BLaER1 treated with 17β-estradiol and CSF1 and Interleukin-3, amounts not matched to agents 10 nM and 100 nM (cell line): Measurements from ENCODE around the gene ING5.
A peak's percentile ranks its signal among the peaks of the same experiment; 100 is the strongest.

Experiments
- H3K27ac ChIP-seq, 11 experiments: shearing (Covaris generic); formaldehyde crosslinking; 2 replicates each; pipeline ENCODE4 v1.8.1; 2022
- H3K27me3 ChIP-seq, 11 experiments: shearing (Covaris generic); formaldehyde crosslinking; 2 replicates each; pipeline ENCODE4 v1.8.1; 2022
- H3K36me3 ChIP-seq, 11 experiments: shearing (Covaris generic); formaldehyde crosslinking; 2 replicates each; pipeline ENCODE4 v1.8.1; 2022
- H3K4me1 ChIP-seq, 10 experiments: shearing (Covaris generic); formaldehyde crosslinking; 2 replicates each; pipeline ENCODE4 v1.8.1; 2022
- H3K4me2 ChIP-seq, 11 experiments: shearing (Covaris generic); formaldehyde crosslinking; 2 replicates each; pipeline ENCODE4 v1.8.1; 2022
- H3K4me3 ChIP-seq, 10 experiments: shearing (Covaris generic); formaldehyde crosslinking; 2 replicates each; pipeline ENCODE4 v1.8.1; 2022
- H3K9ac ChIP-seq, 11 experiments: shearing (Covaris generic); formaldehyde crosslinking; 2 replicates each; pipeline ENCODE4 v1.8.1; 2022
- H3K9me3 ChIP-seq, 11 experiments: shearing (Covaris generic); formaldehyde crosslinking; replicated peaks in 1 of 11; 2 replicates each; pipeline ENCODE4 v1.8.1; 2022
- H4K20me1 ChIP-seq, 11 experiments: shearing (Covaris generic); formaldehyde crosslinking; 2 replicates each; pipeline ENCODE4 v1.8.1; 2022
- Cebpa-rat ChIP-seq, 11 experiments: shearing (Covaris generic); IDR thresholded peaks; 2 replicates each; pipeline ENCODE4 v1.8.1; 2022

The ING5 gene

GRCh38 chr2:241719093-241719492, 17.3 kb downstream of the ING5 start:
- peaks cover 22 to 43% (median 35%) of the 10 kb centered on the region in 10 experiments for H3K4me1 ChIP-seq
- H3K27ac ChIP-seq: peak overlapping the region in 9 of 11 experiments; percentile 9 to 80 (median 64); a peak in 15 of 22 replicates
- H3K27me3 ChIP-seq: no peaks in the 10 kb centered on the region
- peaks cover 0 to 27% (median 9%) of the 10 kb centered on the region in 11 experiments; a peak in 11 of 22 replicates for H4K20me1 ChIP-seq
- H3K36me3 ChIP-seq: peaks cover 68 to 89% (median 82%) of the 10 kb centered on the region in 11 experiments
- H3K9me3 ChIP-seq: peaks cover 19 to 33% (median 26%) of the 10 kb centered on the region in 11 experiments
- H3K9ac ChIP-seq: peak overlapping the region; percentile 28 to 72 (median 55); a peak in 19 of 22 replicates
- H3K4me3 ChIP-seq: peak overlapping the region in 6 of 10 experiments; percentile 7 to 52 (median 42); a peak in 7 of 20 replicates
- H3K4me2 ChIP-seq: peak overlapping the region; percentile 68 to 97 (median 85)
- TF ChIP-seq Cebpa-rat (IDR thresholded peaks at IDR 0.05): no peak

GRCh38 chr2:241720099-241720498, 18.3 kb downstream of the ING5 start:
- H4K20me1 ChIP-seq: peaks cover 0 to 27% (median 9%) of the 10 kb centered on the region in 11 experiments; a peak in 11 of 22 replicates
- TF ChIP-seq Cebpa-rat (IDR thresholded peaks at IDR 0.05): no peak
- peak overlapping the region in 7 of 11 experiments; percentile 51 to 80 (median 64); a peak in 13 of 22 replicates for H3K27ac ChIP-seq
- peaks cover 15 to 34% (median 21%) of the 10 kb centered on the region in 11 experiments for H3K9me3 ChIP-seq
- H3K9ac ChIP-seq: peak overlapping the region in 9 of 11 experiments; percentile 14 to 72 (median 55); a peak in 13 of 22 replicates
- peak overlapping the region; percentile 68 to 97 (median 85) for H3K4me2 ChIP-seq
- H3K27me3 ChIP-seq: no peaks in the 10 kb centered on the region
- peak overlapping the region in 2 of 10 experiments; percentile 44 to 52; a peak in 2 of 20 replicates for H3K4me3 ChIP-seq
- H3K4me1 ChIP-seq: peaks cover 31 to 53% (median 45%) of the 10 kb centered on the region in 10 experiments
- peaks cover 58 to 89% (median 82%) of the 10 kb centered on the region in 11 experiments for H3K36me3 ChIP-seq

GRCh38 chr2:241720560-241720959, 18.7 kb downstream of the ING5 start:
- Histone ChIP-seq H3K9ac (peak overlapping the region in 6 of 11 experiments; percentile 22 to 72 (median 68); a peak in 9 of 22 replicates), H3K4me2 (peak overlapping the region in 9 of 11 experiments; percentile 68 to 97 (median 85); a peak in 19 of 22 replicates), H3K4me3 (no peak overlapping the region), H3K9me3 (peaks cover 15 to 36% (median 24%) of the 10 kb centered on the region in 11 experiments), H3K27ac (peak overlapping the region in 5 of 11 experiments; percentile 51 to 80 (median 66); a peak in 9 of 22 replicates), H4K20me1 (peaks cover 0 to 27% (median 9%) of the 10 kb centered on the region in 11 experiments; a peak in 11 of 22 replicates), H3K36me3 (peaks cover 56 to 89% (median 82%) of the 10 kb centered on the region in 11 experiments), H3K4me1 (peaks cover 36 to 57% (median 50%) of the 10 kb centered on the region in 10 experiments), H3K27me3 (no peaks in the 10 kb centered on the region)
- no peak for TF ChIP-seq Cebpa-rat (IDR thresholded peaks at IDR 0.05)

- Histone ChIP-seq H3K4me3 (no peak overlapping the region), H4K20me1 (peaks cover 0 to 27% (median 9%) of the 10 kb centered on the region in 11 experiments; a peak in 11 of 22 replicates), H3K4me1 (peaks cover 49 to 70% (median 63%) of the 10 kb centered on the region in 10 experiments), H3K4me2 (no peak overlapping the region), H3K27ac (no peak overlapping the region), H3K9me3 (peaks cover 15 to 36% (median 24%) of the 10 kb centered on the region in 11 experiments), H3K27me3 (no peaks in the 10 kb centered on the region), H3K36me3 (peaks cover 47 to 80% (median 72%) of the 10 kb centered on the region in 11 experiments), H3K9ac (no peak overlapping the region)
- no peak for TF ChIP-seq Cebpa-rat (IDR thresholded peaks at IDR 0.05)
Observed at GRCh38 chr2:241721852-241722251, 20.0 kb downstream of the ING5 start.

- peaks cover 15 to 36% (median 24%) of the 10 kb centered on the region in 11 experiments for H3K9me3 ChIP-seq
- no peaks in the 10 kb centered on the region for H3K27me3 ChIP-seq
- TF ChIP-seq Cebpa-rat (IDR thresholded peaks at IDR 0.05): no peak
- no peak overlapping the region for H3K27ac ChIP-seq
- H3K4me3 ChIP-seq: peak overlapping the region in 1 of 10 experiments; percentile 8; a peak in 1 of 20 replicates
- peaks cover 0 to 27% (median 9%) of the 10 kb centered on the region in 11 experiments; a peak in 11 of 22 replicates for H4K20me1 ChIP-seq
- peaks cover 47 to 75% (median 66%) of the 10 kb centered on the region in 11 experiments for H3K36me3 ChIP-seq
- no peak overlapping the region for H3K4me2 ChIP-seq
- no peak overlapping the region for H3K9ac ChIP-seq
- H3K4me1 ChIP-seq: peaks cover 51 to 78% (median 70%) of the 10 kb centered on the region in 10 experiments
Observed at GRCh38 chr2:241722896-241723454, 21.1 kb downstream of the ING5 start.

- Histone ChIP-seq H3K27ac (peak overlapping the region in 3 of 11 experiments; percentile 18 to 40 (median 32); a peak in 2 of 22 replicates), H3K9ac (0 out of 22 replicates have a peak overlapping the region, but pooled peaks of 1 of the 11 experiments have one; percentile 8), H3K27me3 (no peaks in the 10 kb centered on the region), H3K4me1 (peaks cover 45 to 76% (median 68%) of the 10 kb centered on the region in 10 experiments), H3K4me3 (no peak overlapping the region), H3K9me3 (peaks cover 15 to 36% (median 24%) of the 10 kb centered on the region in 11 experiments), H4K20me1 (peaks cover 0 to 20% (median 9%) of the 10 kb centered on the region in 11 experiments; a peak in 10 of 22 replicates), H3K4me2 (peak overlapping the region; percentile 57 to 84 (median 69)), H3K36me3 (peaks cover 46 to 78% (median 64%) of the 10 kb centered on the region in 11 experiments)
- no peak for TF ChIP-seq Cebpa-rat (IDR thresholded peaks at IDR 0.05)
Observed at GRCh38 chr2:241724259-241724974, 22.6 kb downstream of the ING5 start.

- Histone ChIP-seq H3K36me3 (peaks cover 38 to 70% (median 56%) of the 10 kb centered on the region in 11 experiments), H3K4me2 (peak overlapping the region; percentile 57 to 84 (median 69)), H3K9ac (peak overlapping the region in 3 of 11 experiments; percentile 8 to 65 (median 49); a peak in 1 of 22 replicates), H4K20me1 (peaks cover 0 to 12% (median 5%) of the 10 kb centered on the region in 11 experiments; a peak in 9 of 22 replicates), H3K4me1 (peaks cover 45 to 75% (median 67%) of the 10 kb centered on the region in 10 experiments), H3K27ac (peak overlapping the region in 6 of 11 experiments; percentile 5 to 64 (median 36); a peak in 8 of 22 replicates), H3K27me3 (no peaks in the 10 kb centered on the region), H3K4me3 (peak overlapping the region in 1 of 10 experiments; percentile 27; a peak in 1 of 20 replicates), H3K9me3 (peaks cover 15 to 36% (median 24%) of the 10 kb centered on the region in 11 experiments)
- TF ChIP-seq Cebpa-rat (IDR thresholded peaks at IDR 0.05): peak in 7 of 11 experiments; percentile 20 to 77 (median 44); a peak in 9 of 22 replicates
Observed at GRCh38 chr2:241724975-241725870, 23.4 kb downstream of the ING5 start.
